Mesenteric fat pad (tissue), 1 donor: ENCODE measurements around the gene ODC1. TPM values are rescaled to one million over a fixed set of nuclear protein-coding genes. Genes with fewer than 3 reads are reported as not detected.
A peak's percentile ranks its signal among the peaks of the same experiment; 100 is the strongest.
"Not testable (repeated sequence)": the region's sequence is repeated elsewhere in the genome, so short reads cannot be mapped to it uniquely, and the experiment has no call there.

Experiments
- DNase-seq: peaks from one replicate; pipeline ENCODE4 v3.0.0-alpha.2; 2020; ENCODE audit warnings: low spot score
- total RNA-seq: library from RNA; stranded (reverse); fragmentation: NEBNext Ultra II Directional; extraction: Animal tissue kit (Norgen Biotek cat#: 25700); gene quantifications from one replicate; pipeline ENCODE4 v1.2.1, GENCODE V29; 2021
- donor health status: DM: yes; HTN: yes; CAD: no.

The ODC1 gene
- total RNA-seq, 1 donor from 2014 or later, result 32.8 TPM

GRCh38 chr2:10454505-10454904 lies 6.4 kb upstream of the ODC1 start:
- no peak for DNase-seq

GRCh38 chr2:10453905-10454298 lies 5.8 kb upstream of the ODC1 start:
- no peak for DNase-seq

- DNase-seq, result no peak
Observed at GRCh38 chr2:10452956-10453904, 5.1 kb upstream of the ODC1 start.

GRCh38 chr2:10452312-10452711 lies 4.2 kb upstream of the ODC1 start:
- no peak for DNase-seq

- DNase-seq, result no peak
Observed at GRCh38 chr2:10451819-10452218, 3.7 kb upstream of the ODC1 start.

- no peak for DNase-seq
Observed at GRCh38 chr2:10449838-10450691, 1.9 kb upstream of the ODC1 start.

- DNase-seq, result no peak
Observed at GRCh38 chr2:10449486-10449831, 1.3 kb upstream of the ODC1 start.

GRCh38 chr2:10448576-10449485 lies 704 bp upstream of the ODC1 start:
- DNase-seq, result peak; percentile 97

GRCh38 chr2:10447300-10447894 lies 730 bp downstream of the ODC1 start:
- DNase-seq, result no peak

- no peak for DNase-seq
Observed at GRCh38 chr2:10446631-10447030, 1.5 kb downstream of the ODC1 start.

GRCh38 chr2:10444463-10444862 lies 3.7 kb downstream of the ODC1 start:
- DNase-seq, result no peak

- not testable (repeated sequence) for DNase-seq
Observed at GRCh38 chr2:10442469-10443126, 5.5 kb downstream of the ODC1 start.

GRCh38 chr2:10441948-10442347 lies 6.2 kb downstream of the ODC1 start:
- DNase-seq, result no peak

GRCh38 chr2:10440736-10441135 lies 7.4 kb downstream of the ODC1 start:
- no peak for DNase-seq

- no peak for DNase-seq
Observed at GRCh38 chr2:10439971-10440370, 8.2 kb downstream of the ODC1 start.

- no peak for DNase-seq
Observed at GRCh38 chr2:10439185-10439879, 8.8 kb downstream of the ODC1 start.

GRCh38 chr2:10438688-10439087 lies 9.4 kb downstream of the ODC1 start:
- DNase-seq, result no peak

- DNase-seq, result no peak
Observed at GRCh38 chr2:10437806-10438205, 10.3 kb downstream of the ODC1 start.

GRCh38 chr2:10436583-10437110 lies 11.5 kb downstream of the ODC1 start:
- DNase-seq, result no peak
